ENCODE data around the gene NUAK1.

Gene NUAK1

DNA sequence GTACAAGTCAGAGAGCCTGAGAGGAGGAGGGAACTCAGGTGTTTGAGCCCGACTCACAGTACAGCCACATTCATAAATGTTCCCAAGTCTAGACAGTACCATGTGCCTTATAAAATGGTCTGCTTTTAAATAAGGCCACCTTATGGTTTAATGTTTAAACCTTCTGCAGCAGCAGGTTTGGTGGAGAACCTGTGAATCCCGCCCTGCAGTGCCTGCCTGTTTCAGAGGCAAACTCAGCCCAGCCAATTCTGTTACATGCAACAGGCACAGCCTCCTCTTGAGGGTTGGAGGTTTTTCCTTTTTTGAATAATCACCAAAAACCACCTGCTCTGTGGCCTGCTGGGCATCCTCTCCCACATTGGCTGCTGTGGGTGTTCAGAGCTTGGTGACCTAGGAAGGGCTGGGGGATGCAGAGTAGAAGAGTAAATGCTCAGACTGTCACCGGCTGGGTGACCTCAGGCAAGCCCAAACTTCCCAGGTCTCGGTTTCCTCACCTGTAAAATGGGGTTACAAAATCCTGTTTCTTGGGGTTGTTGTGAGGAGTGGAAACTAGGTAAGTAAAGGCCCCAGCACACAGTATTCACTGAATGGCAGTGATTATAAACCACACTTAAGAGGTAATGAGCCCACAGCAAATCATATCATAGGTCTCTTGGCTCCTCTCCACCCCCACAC is 28.0 kb downstream of the NUAK1 start:
- DNase-seq (ENCODE audit: low read depth in 2 of 2): no peak

DNA sequence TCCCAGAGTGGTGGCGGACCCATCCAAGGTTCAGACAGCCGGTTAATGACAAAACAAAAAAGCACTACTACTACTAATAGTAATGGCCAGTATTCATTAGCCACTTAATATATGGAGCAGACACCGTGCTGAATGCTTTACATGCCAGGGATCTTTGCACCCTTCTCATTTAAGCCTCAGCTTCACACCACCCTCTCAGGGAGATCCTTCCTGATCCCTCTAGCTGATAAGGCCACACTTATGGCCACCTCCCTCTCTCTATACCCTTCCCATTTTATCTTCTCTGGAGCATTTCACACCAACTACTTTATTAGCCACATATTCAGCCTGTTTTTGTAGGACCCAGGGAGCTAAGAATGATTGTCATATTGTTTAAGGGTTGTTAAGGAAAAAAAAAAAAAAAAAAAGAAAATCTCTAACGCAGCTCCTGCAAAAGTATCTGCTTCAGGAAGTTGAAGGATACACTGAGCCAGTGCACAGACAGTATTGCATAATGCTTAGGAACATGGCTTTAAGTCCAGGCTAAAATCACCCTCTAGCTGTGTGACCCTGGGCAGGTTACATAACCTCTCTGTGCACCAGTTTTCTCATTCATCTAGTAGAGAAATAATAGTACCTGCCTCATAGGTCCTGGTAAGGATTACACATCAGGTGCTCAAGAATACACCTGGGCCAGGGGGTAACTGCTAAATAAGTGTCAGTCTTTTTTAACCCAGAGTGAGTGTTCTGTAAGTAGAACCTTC is 29.4 kb downstream of the NUAK1 start:
- DNase-seq (ENCODE audit: low read depth in 2 of 2): no peak

DNA sequence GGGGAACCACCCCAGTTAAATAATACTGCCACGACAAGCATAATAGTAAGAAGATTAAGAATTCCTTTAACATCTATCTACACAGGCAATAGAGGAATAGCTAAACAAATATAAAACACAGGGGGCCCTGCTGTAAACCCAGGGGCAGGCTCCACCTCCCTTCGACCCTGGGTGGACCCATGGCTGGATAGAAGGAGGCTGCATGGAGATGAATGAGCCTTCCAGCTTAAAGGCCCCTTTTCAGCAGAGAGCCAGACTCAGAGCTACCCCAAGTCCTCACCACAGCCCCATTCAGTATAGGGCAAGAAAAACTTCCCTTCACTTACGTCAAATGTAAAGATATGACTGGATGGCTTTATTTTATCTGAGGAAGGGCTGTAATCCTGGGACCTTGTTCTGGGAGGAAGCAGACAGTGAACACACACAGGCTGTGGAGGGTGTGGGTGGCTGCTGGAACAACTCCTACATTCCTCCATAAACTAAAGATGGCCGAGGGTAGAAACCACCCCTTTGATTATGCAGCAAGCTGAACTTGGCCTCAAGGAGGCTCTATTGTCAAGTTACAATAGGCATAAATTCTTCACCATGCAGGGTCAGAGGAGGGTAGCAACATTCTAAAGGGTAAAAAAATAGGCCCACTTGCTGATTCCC is 30.4 kb downstream of the NUAK1 start:
- DNase-seq (ENCODE audit: low read depth in 2 of 2): no peak

DNA sequence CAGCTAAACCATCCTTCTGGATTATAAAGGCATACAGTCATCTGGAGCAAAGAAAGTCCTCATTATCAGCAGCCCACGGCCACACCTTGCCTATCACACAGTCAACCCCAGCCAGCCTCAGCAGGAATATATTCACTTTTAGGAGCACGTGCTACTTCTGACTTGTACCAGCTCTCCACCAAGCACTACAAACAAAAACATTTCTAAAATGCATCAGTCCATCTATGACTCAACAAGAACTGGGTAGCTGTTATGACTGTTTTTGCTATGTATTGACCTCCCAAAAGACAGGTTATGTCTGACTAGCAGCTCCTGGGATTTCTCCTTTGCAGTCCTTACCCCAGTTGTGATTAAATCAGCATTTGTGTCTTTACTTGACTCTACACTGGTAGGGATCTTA is 31.2 kb downstream of the NUAK1 start:
- no peak for DNase-seq (ENCODE audit: low read depth in 2 of 2)

GRCh38 chr12:106106892-106107291 is 31.9 kb downstream of the NUAK1 start:
- no peak for DNase-seq (ENCODE audit: low read depth in 2 of 2)

GRCh38 chr12:106106061-106106566 is 32.6 kb downstream of the NUAK1 start:
- no peak for DNase-seq (ENCODE audit: low read depth in 2 of 2)

- DNase-seq (ENCODE audit: low read depth in 2 of 2): no peak
These were observed 37.0 kb downstream of the NUAK1 start for GRCh38 chr12:106101803-106102202.

DNA sequence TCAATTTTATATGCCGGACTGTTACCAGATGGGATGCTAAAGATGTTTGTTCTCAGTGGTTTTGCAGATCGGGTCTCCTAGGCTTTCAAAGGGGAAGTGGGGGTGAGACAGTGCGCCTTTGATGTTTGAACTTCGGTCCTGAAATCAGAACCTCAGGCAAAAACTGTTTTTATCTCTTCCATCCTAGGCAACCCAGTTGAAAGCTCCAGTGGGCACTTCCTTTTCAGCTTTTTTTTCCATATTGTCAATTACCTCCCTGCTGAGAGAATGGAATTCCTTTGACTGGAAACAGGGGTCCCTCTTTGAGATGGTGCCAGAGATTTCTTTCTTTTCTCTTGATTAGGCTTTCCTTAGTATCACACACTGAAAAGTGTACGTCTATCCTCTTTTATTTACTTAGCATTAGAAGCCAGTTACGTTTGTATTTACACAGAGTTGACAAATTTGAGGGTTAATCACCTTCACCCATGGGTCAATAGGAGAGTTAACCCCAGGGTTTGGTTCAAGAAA is 40.0 kb downstream of the NUAK1 start:
- DNase-seq (ENCODE audit: low read depth in 2 of 2): no peak

DNA sequence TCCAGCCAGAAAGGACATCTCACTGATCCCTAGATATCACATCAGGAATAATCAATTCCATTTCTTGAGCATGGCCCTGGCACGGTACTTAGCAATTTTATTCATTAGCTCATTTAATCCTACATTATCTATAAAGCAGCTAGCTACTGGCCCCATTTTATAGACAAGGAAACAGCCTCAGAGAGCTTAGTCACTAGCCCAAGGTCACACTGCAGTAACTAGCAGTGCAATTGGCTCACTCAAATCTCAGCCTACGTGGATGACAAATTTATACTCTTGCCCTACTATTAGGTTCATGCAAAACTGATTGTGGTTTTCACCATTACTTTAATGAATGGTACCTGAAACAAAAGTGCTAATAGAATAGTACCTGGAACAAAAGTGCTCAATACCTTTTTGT is 41.7 kb downstream of the NUAK1 start:
- DNase-seq (ENCODE audit: low read depth in 2 of 2): no peak

DNA sequence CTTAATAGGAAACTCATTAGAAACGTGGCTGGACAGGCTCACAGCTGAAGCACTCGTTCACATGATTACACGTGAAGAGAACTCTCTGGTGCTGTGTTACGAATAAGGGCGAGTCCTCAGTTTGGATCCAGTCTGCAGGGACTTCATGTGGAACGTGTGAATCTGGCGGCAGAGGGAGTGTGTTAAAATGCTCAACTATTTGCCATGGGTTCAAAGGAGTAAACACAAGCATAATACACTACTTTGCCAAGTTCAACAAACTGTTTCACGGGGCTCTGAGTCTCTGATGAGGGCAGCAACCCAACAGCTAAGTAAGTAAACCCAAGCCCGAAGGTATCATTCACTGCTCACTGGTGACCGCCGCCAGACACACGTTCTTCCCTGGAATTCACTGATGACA is 42.4 kb downstream of the NUAK1 start:
- no peak for DNase-seq (ENCODE audit: low read depth in 2 of 2)

GRCh38 chr12:106094304-106094703 is 44.5 kb downstream of the NUAK1 start:
- DNase-seq (ENCODE audit: low read depth in 2 of 2): no peak

DNA sequence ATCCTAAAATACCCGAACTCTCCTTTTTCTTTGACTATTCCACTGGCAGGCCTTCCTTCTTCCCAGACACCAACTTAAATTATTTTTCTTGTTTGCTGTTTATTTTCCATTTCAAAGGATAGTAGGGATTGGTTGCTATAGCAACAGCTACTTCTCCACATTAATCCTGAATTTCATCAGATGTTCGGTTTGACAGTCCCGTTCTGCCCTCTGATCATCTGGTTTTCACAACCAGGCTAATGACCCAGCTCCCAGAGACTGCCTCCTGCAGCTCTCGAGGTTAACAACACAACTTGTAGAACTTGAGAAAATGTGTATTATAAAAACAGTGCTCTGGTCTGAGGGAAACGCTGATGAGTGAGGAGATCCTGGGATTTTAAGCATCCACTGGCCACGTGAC is 45.5 kb downstream of the NUAK1 start:
- no peak for DNase-seq (ENCODE audit: low read depth in 2 of 2)

GRCh38 chr12:106091446-106091820 is 47.3 kb downstream of the NUAK1 start:
- no peak for DNase-seq (ENCODE audit: low read depth in 2 of 2)

GRCh38 chr12:106090591-106091445 is 47.9 kb downstream of the NUAK1 start:
- no peak for DNase-seq (ENCODE audit: low read depth in 2 of 2)

- no peak for DNase-seq (ENCODE audit: low read depth in 2 of 2)
These were observed 48.8 kb downstream of the NUAK1 start for GRCh38 chr12:106089935-106090334.

DNA sequence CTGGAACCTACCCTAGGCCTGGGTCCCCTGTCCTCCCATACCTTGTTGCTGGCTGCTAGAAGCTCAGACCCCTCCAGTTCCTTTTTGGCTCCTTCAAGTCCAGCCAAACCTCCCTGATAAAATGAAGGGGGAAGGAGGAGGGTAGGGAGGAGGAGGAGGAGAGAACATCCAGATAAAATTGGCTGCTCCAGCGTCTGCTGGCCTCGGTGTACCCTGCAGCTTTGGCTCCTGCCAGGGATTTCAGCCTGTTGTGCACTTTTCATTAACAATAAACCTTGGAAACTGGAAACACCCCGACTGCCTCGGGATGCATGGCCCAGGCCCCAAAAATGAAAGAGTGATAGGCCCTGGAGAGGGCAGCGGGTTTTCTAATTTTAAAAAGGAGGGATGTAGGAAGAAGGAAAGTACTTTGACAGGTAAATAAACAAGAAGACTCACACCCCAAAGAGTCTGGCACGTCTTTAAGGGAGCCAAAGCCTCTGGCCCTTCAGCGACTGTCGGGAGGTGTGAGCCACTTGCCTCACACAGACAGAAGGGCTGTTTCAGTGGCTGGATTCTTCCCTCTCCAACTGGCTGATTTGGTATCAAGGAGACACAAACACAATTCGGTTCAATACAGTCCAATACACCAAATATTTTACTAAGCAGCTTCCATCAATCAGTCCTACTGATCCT is 49.8 kb downstream of the NUAK1 start:
- no peak for DNase-seq (ENCODE audit: low read depth in 2 of 2)

GRCh38 chr12:106088246-106088808 is 50.4 kb downstream of the NUAK1 start:
- DNase-seq (ENCODE audit: low read depth in 2 of 2): no peak

GRCh38 chr12:106086696-106087095 is 52.1 kb downstream of the NUAK1 start:
- DNase-seq (ENCODE audit: low read depth in 2 of 2): no peak

DNA sequence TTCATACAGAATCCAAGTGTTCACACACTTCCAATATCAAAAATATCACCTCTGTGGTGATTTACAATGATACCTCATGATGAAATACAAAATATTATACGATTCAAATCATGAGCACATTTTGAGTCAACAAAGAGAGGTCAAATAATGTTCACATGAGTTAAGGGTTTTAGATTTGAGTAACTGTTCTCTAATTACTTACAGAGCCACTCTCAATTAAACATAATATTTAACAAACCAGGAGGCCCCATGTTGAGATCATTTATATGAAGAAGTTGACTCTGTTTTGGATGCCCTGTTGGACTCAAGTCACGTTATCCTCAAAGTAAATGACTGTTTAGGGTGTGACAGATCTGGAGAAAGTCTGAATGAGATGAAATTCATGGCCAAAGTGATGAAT is 53.5 kb downstream of the NUAK1 start:
- DNase-seq (ENCODE audit: low read depth in 2 of 2): no peak

DNA sequence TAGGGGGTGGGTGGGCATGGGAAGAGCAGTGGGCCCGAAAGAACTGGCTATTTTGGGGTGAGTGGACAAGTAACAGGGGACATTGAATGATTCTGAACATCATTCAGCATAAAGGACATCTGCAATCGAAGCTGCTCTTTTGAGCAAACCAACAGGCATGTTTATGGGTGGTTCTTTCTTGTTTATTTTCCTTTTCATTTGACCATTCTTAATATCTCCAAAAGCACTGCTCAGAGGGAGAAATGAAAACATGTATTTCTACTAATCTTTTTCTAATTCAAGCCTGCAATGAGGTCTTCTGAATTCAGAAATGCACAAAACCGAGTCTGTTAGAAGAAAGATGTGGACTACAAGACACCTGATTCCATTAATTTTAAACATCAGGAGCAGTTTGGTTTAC is 54.0 kb downstream of the NUAK1 start:
- DNase-seq (ENCODE audit: low read depth in 2 of 2): no peak

Data from stimulated activated CD4-positive, alpha-beta T cell treated with anti-CD3 and anti-CD28 coated beads, Interleukin-1b, Interleukin-23, amount 100 ng/mL, for 4 hours (primary cell).